ENCODE measurements around the gene NPIPB8.
"Not testable (repeated sequence)": the region's sequence is repeated elsewhere in the genome, so short reads cannot be mapped to it uniquely, and the experiment has no call there.

NPIPB8 gene

GRCh38 chr16:28637765-28638164 lies at the start of gene NPIPB8:
Gene NPIPB8, plus strand, starts transcription at chr16:28638065. Its CDS starts 296 bp downstream, at chr16:28638361.
- H3K4me3 ChIP-seq (ENCODE audit: low read depth, low read length) = not testable (repeated sequence)

- no peak overlapping the region for H3K4me3 ChIP-seq (ENCODE audit: low read depth, low read length)
- TF ChIP-seq CTCF (IDR thresholded peaks at IDR 0.05; ENCODE audit: borderline replicate concordance, insufficient read depth, low read depth, low read length) = no peak
These were observed 48.8 kb upstream of the NPIPB8 start for GRCh38 chr16:28589069-28589468.

GRCh38 chr16:28589930-28590329 lies 47.9 kb upstream of the NPIPB8 start:
- no peak overlapping the region for H3K4me3 ChIP-seq (ENCODE audit: low read depth, low read length)
- TF ChIP-seq CTCF (IDR thresholded peaks at IDR 0.05; ENCODE audit: borderline replicate concordance, insufficient read depth, low read depth, low read length) = no peak

GRCh38 chr16:28590384-28591340 lies 47.2 kb upstream of the NPIPB8 start:
- H3K4me3 ChIP-seq (ENCODE audit: low read depth, low read length) = no peak overlapping the region
- TF ChIP-seq CTCF (IDR thresholded peaks at IDR 0.05; ENCODE audit: borderline replicate concordance, insufficient read depth, low read depth, low read length) = no peak

- no peak for TF ChIP-seq CTCF (IDR thresholded peaks at IDR 0.05; ENCODE audit: borderline replicate concordance, insufficient read depth, low read depth, low read length)
- no peak overlapping the region for H3K4me3 ChIP-seq (ENCODE audit: low read depth, low read length)
These were observed 46.5 kb upstream of the NPIPB8 start for GRCh38 chr16:28591355-28591754.

- no peak for TF ChIP-seq CTCF (IDR thresholded peaks at IDR 0.05; ENCODE audit: borderline replicate concordance, insufficient read depth, low read depth, low read length)
- no peak overlapping the region for H3K4me3 ChIP-seq (ENCODE audit: low read depth, low read length)
These were observed 45.4 kb upstream of the NPIPB8 start for GRCh38 chr16:28592511-28592910.

GRCh38 chr16:28592979-28593553 lies 44.8 kb upstream of the NPIPB8 start:
- no peak for TF ChIP-seq CTCF (IDR thresholded peaks at IDR 0.05; ENCODE audit: borderline replicate concordance, insufficient read depth, low read depth, low read length)
- H3K4me3 ChIP-seq (ENCODE audit: low read depth, low read length) = no peak overlapping the region

- not testable (repeated sequence) for H3K4me3 ChIP-seq (ENCODE audit: low read depth, low read length)
These were observed 42.4 kb upstream of the NPIPB8 start for GRCh38 chr16:28595451-28595850.

All from GM12875 (cell line).